ENCODE results near the gene POU6F2.

- TF ChIP-seq CTCF (IDR thresholded peaks at IDR 0.05) (no peak), POLR2A (IDR thresholded peaks at IDR 0.05) (no peak)
Measured at GRCh38 chr7:39405581-39405980, 427.9 kb downstream of the POU6F2 start.

All from body of pancreas (tissue), 4 donors.